ENCODE results near the gene PILRA. TPM values are rescaled to one million over a fixed set of nuclear protein-coding genes. Genes with fewer than 3 reads are reported as not detected.
A peak's percentile ranks its signal among the peaks of the same experiment; 100 is the strongest.
"Not testable (repeated sequence)": the region's sequence is repeated elsewhere in the genome, so short reads cannot be mapped to it uniquely, and the experiment has no call there.

The PILRA gene
- total RNA-seq, 4 donors from 2014 or later = 2.5 to 10.7 (median 4.7) TPM

- 62 to 91% methylated on average over 4 to 5 of the region's 5 CpGs for WGBS, 2 donors (ENCODE audit: low coverage in 1 of 2)
- TF ChIP-seq EP300 (IDR thresholded peaks at IDR 0.05) (no peak), POLR2A (IDR thresholded peaks at IDR 0.05) (no peak), POLR2AphosphoS5 (IDR thresholded peaks at IDR 0.05) (no peak), CTCF (IDR thresholded peaks at IDR 0.05) (no peak)
- Histone ChIP-seq H3K9me3 (no peaks in the 10 kb centered on the region), H3K4me3 (no peak overlapping the region), H3K4me1 (peaks cover 0 to 22% (median 8%) of the 10 kb centered on the region in 3 donors), H3K36me3 (peaks cover 0 to 14% of the 10 kb centered on the region in 2 donors), H3K27me3 (no peaks in the 10 kb centered on the region), H3K27ac (no peak overlapping the region)
- ATAC-seq = no peak
Observed at GRCh38 chr7:100374601-100375000, 1.3 kb downstream of the PILRA start.

- Histone ChIP-seq H3K4me3 (no peak overlapping the region), H3K4me1 (peaks cover 0 to 22% (median 8%) of the 10 kb centered on the region in 3 donors), H3K27me3 (no peaks in the 10 kb centered on the region), H3K36me3 (peaks cover 0 to 14% of the 10 kb centered on the region in 2 donors), H3K27ac (no peak overlapping the region), H3K9me3 (no peaks in the 10 kb centered on the region)
- TF ChIP-seq POLR2A (IDR thresholded peaks at IDR 0.05) (no peak), EP300 (IDR thresholded peaks at IDR 0.05) (no peak), POLR2AphosphoS5 (IDR thresholded peaks at IDR 0.05) (no peak), CTCF (IDR thresholded peaks at IDR 0.05) (no peak)
- WGBS, 2 donors (ENCODE audit: low coverage in 1 of 2) = 95 to 100% methylated on average over 2 to 3 of the region's 3 CpGs
- ATAC-seq = no peak
Observed at GRCh38 chr7:100376066-100376465, 2.8 kb downstream of the PILRA start.

GRCh38 chr7:100378114-100378755 lies 4.9 kb downstream of the PILRA start:
- H3K27ac ChIP-seq = no peak overlapping the region
- no peak overlapping the region for H3K4me3 ChIP-seq
- TF ChIP-seq POLR2A (IDR thresholded peaks at IDR 0.05) (no peak), CTCF (IDR thresholded peaks at IDR 0.05) (no peak), POLR2AphosphoS5 (IDR thresholded peaks at IDR 0.05) (no peak), EP300 (IDR thresholded peaks at IDR 0.05) (no peak)
- peaks cover 0 to 5% (median under 1%) of the 10 kb centered on the region in 3 donors for H3K4me1 ChIP-seq
- WGBS, 2 donors (ENCODE audit: low coverage in 1 of 2) = 86 to 90% methylated on average over 3 to 4 of the region's 4 CpGs
- ATAC-seq = no peak
- H3K27me3 ChIP-seq = no peaks in the 10 kb centered on the region
- H3K9me3 ChIP-seq = no peaks in the 10 kb centered on the region
- H3K36me3 ChIP-seq = peaks cover 0 to 14% of the 10 kb centered on the region in 2 donors

GRCh38 chr7:100380196-100380595 lies 6.9 kb downstream of the PILRA start:
- H3K36me3 ChIP-seq = peaks cover 0 to 8% of the 10 kb centered on the region in 2 donors
- no peak overlapping the region for H3K4me3 ChIP-seq
- peak; percentile 19 for ATAC-seq
- WGBS, 2 donors (ENCODE audit: low coverage in 1 of 2) = 70 to 83% methylated on average over 1 to 4 of the region's 4 CpGs
- TF ChIP-seq POLR2A (IDR thresholded peaks at IDR 0.05) = no peak
- TF ChIP-seq EP300 (IDR thresholded peaks at IDR 0.05) = no peak
- TF ChIP-seq CTCF (IDR thresholded peaks at IDR 0.05) = no peak
- TF ChIP-seq POLR2AphosphoS5 (IDR thresholded peaks at IDR 0.05) = no peak
- H3K27ac ChIP-seq = peak overlapping the region in 1 of 4 donors; percentile 5
- H3K9me3 ChIP-seq = no peaks in the 10 kb centered on the region
- no peaks in the 10 kb centered on the region for H3K4me1 ChIP-seq
- no peaks in the 10 kb centered on the region for H3K27me3 ChIP-seq

- WGBS, 2 donors (ENCODE audit: low coverage in 1 of 2) = 64% methylated on average over 8 of the region's 49 CpGs; no CpG with 5 or more reads in 1 of the 2 donors
- not testable (repeated sequence) for ATAC-seq, H3K36me3 ChIP-seq, H3K4me3 ChIP-seq, H3K9me3 ChIP-seq, H3K4me1 ChIP-seq, H3K27me3 ChIP-seq, H3K27ac ChIP-seq
Observed at GRCh38 chr7:100381531-100382233, 8.4 kb downstream of the PILRA start.

GRCh38 chr7:100382234-100382853 lies 9.1 kb downstream of the PILRA start:
- 71 to 74% methylated on average over 3 to 4 of the region's 8 CpGs for WGBS, 2 donors (ENCODE audit: low coverage in 1 of 2)
- not testable (repeated sequence) for H3K4me1 ChIP-seq, H3K27ac ChIP-seq, H3K27me3 ChIP-seq, ATAC-seq, H3K4me3 ChIP-seq, H3K36me3 ChIP-seq, H3K9me3 ChIP-seq

All from gastroesophageal sphincter (tissue), 4 donors.